ENCODE data around the gene LRIG3.

- TF ChIP-seq ATF3 (IDR thresholded peaks at IDR 0.05) (no peak), CTCF (IDR thresholded peaks at IDR 0.05; ENCODE audit: low read depth, low read length, missing input control) (no peak), GABPA (IDR thresholded peaks at IDR 0.05 in 1 of 2, conservative IDR thresholded peaks at IDR 0.05 in 1 of 2) (no peak), YY1 (IDR thresholded peaks at IDR 0.05) (no peak), TAF1 (conservative IDR thresholded peaks at IDR 0.05) (peak; percentile 52), MAX (IDR thresholded peaks at IDR 0.05) (no peak), ZBTB33 (IDR thresholded peaks at IDR 0.05) (no peak), SP1 (IDR thresholded peaks at IDR 0.05) (no peak), REST (IDR thresholded peaks at IDR 0.05) (peak; percentile 26), JUND (IDR thresholded peaks at IDR 0.05) (no peak), EGR1 (IDR thresholded peaks at IDR 0.05; ENCODE audit: low read depth in 2 of 2) (no peak), RAD21 (IDR thresholded peaks at IDR 0.05) (peak in 1 of 2 donors; percentile 12)
Measured at GRCh38 chr12:58919231-58920101, 838 bp downstream of the LRIG3 start.

Data from liver (tissue), 3 donors.